Activated naive CD4-positive, alpha-beta T cell treated with anti-CD3 and anti-CD28 coated beads for 36 hours (primary cell): ENCODE results near the gene SLC16A1. TPM values are rescaled to one million over a fixed set of nuclear protein-coding genes. Genes with fewer than 3 reads are reported as not detected.

Source experiments
- CTCF ChIA-PET: fragments of 350-600 bp; sonication (Branson Sonifier 250); formaldehyde crosslinking; loops from one replicate; lab custom pipeline; 2021; ENCODE audit warnings: antibody characterized with exemption; lab: Charles Lee
- DNase-seq: peaks from one replicate; pipeline ENCODE4 v3.0.0-alpha.2; 2020
- H3K27ac Mint-ChIP-seq: one replicate; pipeline ENCODE4 v1.8.0; 2021; ENCODE audit warnings: mild to moderate bottlenecking, mixed read lengths
- H3K27me3 Mint-ChIP-seq: one replicate; pipeline ENCODE4 v1.8.0; 2021; ENCODE audit warnings: low read depth, mixed read lengths
- H3K36me3 Mint-ChIP-seq: one replicate; pipeline ENCODE4 v1.8.0; 2021; ENCODE audit warnings: low read depth, mixed read lengths
- H3K4me1 Mint-ChIP-seq: one replicate; pipeline ENCODE4 v1.8.0; 2021; ENCODE audit warnings: low read depth, mixed read lengths
- H3K4me3 Mint-ChIP-seq: one replicate; pipeline ENCODE4 v1.8.0; 2021; ENCODE audit warnings: mild to moderate bottlenecking, moderate library complexity, mixed read lengths
- H3K9me3 Mint-ChIP-seq: one replicate; pipeline ENCODE4 v1.8.0; 2021; ENCODE audit warnings: mixed read lengths
- intact Hi-C: fragments of 100-400 bp; cut with micrococcal nuclease; formaldehyde crosslinking; loops from one replicate; pipeline ENCODE4 v1.15.1; 2023
- total RNA-seq, 2 experiments: library from RNA; stranded (reverse); gene quantifications; one replicate each; pipeline ENCODE4 v1.2.3, GENCODE V29; 2021

The SLC16A1 gene
- total RNA-seq, 2 experiments from 2014 or later: 56.3 to 57.5 TPM

GRCh38 chr1:112935461-112936111 is 20.4 kb downstream of the SLC16A1 start:
- Mint-ChIP-seq H3K4me3 (peak overlapping the region; percentile 32), H3K4me1 (peaks cover 45% of the 10 kb centered on the region), H3K9me3 (no peaks in the 10 kb centered on the region), H3K27me3 (no peaks in the 10 kb centered on the region), H3K36me3 (peaks cover 14% of the 10 kb centered on the region), H3K27ac (peak overlapping the region; percentile 83)
- DNase-seq: no peak
- intact Hi-C loops: loop anchor here (1.0 kb wide), 2 partner anchors 21 to 31 kb away; partner anchors contain the start of gene SLC16A1
- CTCF ChIA-PET: interaction anchor here (0.6 to 2.8 kb wide), 7 partner anchors 18 to 137 kb away, joined by 3 to 11 read pairs (median 4); partner anchors contain the start of gene LRIG2

GRCh38 chr1:112934577-112934976 is 21.4 kb downstream of the SLC16A1 start:
- Mint-ChIP-seq H3K27me3 (no peaks in the 10 kb centered on the region), H3K36me3 (peaks cover 14% of the 10 kb centered on the region), H3K4me1 (peaks cover 44% of the 10 kb centered on the region), H3K4me3 (no peak overlapping the region), H3K9me3 (no peaks in the 10 kb centered on the region), H3K27ac (peak overlapping the region; percentile 83)
- CTCF ChIA-PET: interaction anchor here (0.6 to 1.5 kb wide), 3 partner anchors 41 to 138 kb away, joined by 3 to 4 read pairs (median 3); partner anchors contain the start of gene LRIG2
- no peak for DNase-seq
- intact Hi-C loops: no loop called here

- Mint-ChIP-seq H3K4me1 (peaks cover 43% of the 10 kb centered on the region), H3K9me3 (no peaks in the 10 kb centered on the region), H3K36me3 (peaks cover 11% of the 10 kb centered on the region), H3K27me3 (no peaks in the 10 kb centered on the region), H3K27ac (no peak overlapping the region), H3K4me3 (no peak overlapping the region)
- CTCF ChIA-PET: interaction anchor here (1.5 kb wide), 1 partner anchor 108 kb away, joined by 4 read pairs; no protein-coding TSS in a partner anchor
- intact Hi-C loops: no loop called here
- DNase-seq: no peak
Observed at GRCh38 chr1:112933820-112934571, 22.0 kb downstream of the SLC16A1 start.

GRCh38 chr1:112929979-112930378 is 26.0 kb downstream of the SLC16A1 start:
- intact Hi-C loops: no loop called here
- DNase-seq: no peak
- no peaks in the 10 kb centered on the region for H3K27me3 Mint-ChIP-seq
- peaks cover 13% of the 10 kb centered on the region for H3K4me1 Mint-ChIP-seq
- no peaks in the 10 kb centered on the region for H3K9me3 Mint-ChIP-seq
- CTCF ChIA-PET: interaction anchor here (0.6 kb wide), 1 partner anchor 26 kb away, joined by 3 read pairs; the partner anchor contains the start of gene SLC16A1
- H3K4me3 Mint-ChIP-seq: no peak overlapping the region
- H3K36me3 Mint-ChIP-seq: peaks cover 22% of the 10 kb centered on the region
- no peak overlapping the region for H3K27ac Mint-ChIP-seq

- no peak for DNase-seq
- no peak overlapping the region for H3K4me3 Mint-ChIP-seq
- no peak overlapping the region for H3K27ac Mint-ChIP-seq
- intact Hi-C loops: no loop called here
- peaks cover 31% of the 10 kb centered on the region for H3K36me3 Mint-ChIP-seq
- peaks cover 4% of the 10 kb centered on the region for H3K4me1 Mint-ChIP-seq
- CTCF ChIA-PET: interaction anchor here (0.7 kb wide), 1 partner anchor 29 kb away, joined by 3 read pairs; no protein-coding TSS in a partner anchor
- no peaks in the 10 kb centered on the region for H3K9me3 Mint-ChIP-seq
- no peaks in the 10 kb centered on the region for H3K27me3 Mint-ChIP-seq
Observed at GRCh38 chr1:112927462-112927990, 28.5 kb downstream of the SLC16A1 start.

- no peak overlapping the region for H3K27ac Mint-ChIP-seq
- intact Hi-C loops: no loop called here
- CTCF ChIA-PET: interaction anchor here (0.7 kb wide), 1 partner anchor 30 kb away, joined by 3 read pairs; no protein-coding TSS in a partner anchor
- no peaks in the 10 kb centered on the region for H3K9me3 Mint-ChIP-seq
- peaks cover 1% of the 10 kb centered on the region for H3K4me1 Mint-ChIP-seq
- DNase-seq: no peak
- peaks cover 33% of the 10 kb centered on the region for H3K36me3 Mint-ChIP-seq
- no peak overlapping the region for H3K4me3 Mint-ChIP-seq
- H3K27me3 Mint-ChIP-seq: no peaks in the 10 kb centered on the region
Observed at GRCh38 chr1:112926858-112927257, 29.1 kb downstream of the SLC16A1 start.

- Mint-ChIP-seq H3K4me1 (no peaks in the 10 kb centered on the region), H3K36me3 (peaks cover 37% of the 10 kb centered on the region), H3K27ac (no peak overlapping the region), H3K27me3 (no peaks in the 10 kb centered on the region), H3K9me3 (no peaks in the 10 kb centered on the region), H3K4me3 (no peak overlapping the region)
- DNase-seq: no peak
- CTCF ChIA-PET: interaction anchor here (0.7 to 1.0 kb wide), 2 partner anchors 41 to 118 kb away, joined by 3 read pairs; no protein-coding TSS in a partner anchor
- intact Hi-C loops: no loop called here
Observed at GRCh38 chr1:112925015-112925414, 31.0 kb downstream of the SLC16A1 start.

- H3K4me1 Mint-ChIP-seq: no peaks in the 10 kb centered on the region
- peaks cover 37% of the 10 kb centered on the region for H3K36me3 Mint-ChIP-seq
- no peak for DNase-seq
- no peaks in the 10 kb centered on the region for H3K27me3 Mint-ChIP-seq
- H3K9me3 Mint-ChIP-seq: no peaks in the 10 kb centered on the region
- no peak overlapping the region for H3K4me3 Mint-ChIP-seq
- CTCF ChIA-PET: interaction anchor here (1.0 kb wide), 1 partner anchor 40 kb away, joined by 3 read pairs; no protein-coding TSS in a partner anchor
- no peak overlapping the region for H3K27ac Mint-ChIP-seq
- intact Hi-C loops: no loop called here
Observed at GRCh38 chr1:112923959-112924349, 32.0 kb downstream of the SLC16A1 start.

- CTCF ChIA-PET: no interaction called here
- peaks cover 37% of the 10 kb centered on the region for H3K36me3 Mint-ChIP-seq
- no peak overlapping the region for H3K4me3 Mint-ChIP-seq
- DNase-seq: no peak
- H3K27ac Mint-ChIP-seq: no peak overlapping the region
- no peaks in the 10 kb centered on the region for H3K27me3 Mint-ChIP-seq
- intact Hi-C loops: no loop called here
- no peaks in the 10 kb centered on the region for H3K4me1 Mint-ChIP-seq
- no peaks in the 10 kb centered on the region for H3K9me3 Mint-ChIP-seq
Observed at GRCh38 chr1:112923234-112923958, 32.6 kb downstream of the SLC16A1 start.

- no peaks in the 10 kb centered on the region for H3K9me3 Mint-ChIP-seq
- no peak overlapping the region for H3K4me3 Mint-ChIP-seq
- no peaks in the 10 kb centered on the region for H3K27me3 Mint-ChIP-seq
- intact Hi-C loops: no loop called here
- peaks cover 33% of the 10 kb centered on the region for H3K36me3 Mint-ChIP-seq
- CTCF ChIA-PET: no interaction called here
- no peak for DNase-seq
- H3K4me1 Mint-ChIP-seq: peaks cover under 1% of the 10 kb centered on the region
- H3K27ac Mint-ChIP-seq: no peak overlapping the region
Observed at GRCh38 chr1:112911506-112912220, 44.3 kb downstream of the SLC16A1 start.

- no peaks in the 10 kb centered on the region for H3K27me3 Mint-ChIP-seq
- no peak overlapping the region for H3K27ac Mint-ChIP-seq
- no peak for DNase-seq
- no peak overlapping the region for H3K4me3 Mint-ChIP-seq
- peaks cover 22% of the 10 kb centered on the region for H3K36me3 Mint-ChIP-seq
- peaks cover 18% of the 10 kb centered on the region for H3K4me1 Mint-ChIP-seq
- intact Hi-C loops: no loop called here
- CTCF ChIA-PET: no interaction called here
- H3K9me3 Mint-ChIP-seq: no peaks in the 10 kb centered on the region
Observed at GRCh38 chr1:112909847-112910246, 46.1 kb downstream of the SLC16A1 start.
